ENCODE measurements around the gene PNPO.

GRCh38 chr17:47952171-47953021 is 11.0 kb downstream of the PNPO start:
- TF ChIP-seq CTCF (optimal IDR thresholded peaks at IDR 0.05 in 1 of 3, IDR thresholded peaks at IDR 0.05 in 1 of 3, conservative IDR thresholded peaks at IDR 0.05 in 1 of 3; ENCODE audit: extremely low read depth in 1 of 3, insufficient read depth in 2 of 3, low read length in 3 of 3) (no peak), EZH2 (IDR thresholded peaks at IDR 0.05; ENCODE audit: low read length) (no peak)

Data from keratinocyte (primary cell).